Measurements from ENCODE around the gene TBC1D9B.
"Not testable (repeated sequence)": the region's sequence is repeated elsewhere in the genome, so short reads cannot be mapped to it uniquely, and the experiment has no call there.

Gene TBC1D9B

GRCh38 chr5:179836225-179837019, 71.3 kb downstream of the TBC1D9B start:
- no peak for FAIRE-seq

- FAIRE-seq, result not testable (repeated sequence)
Measured at GRCh38 chr5:179834871-179835270, 72.8 kb downstream of the TBC1D9B start.

- FAIRE-seq, result no peak
Measured at GRCh38 chr5:179834120-179834519, 73.6 kb downstream of the TBC1D9B start.

- no peak for FAIRE-seq
Measured at GRCh38 chr5:179833709-179834070, 74.0 kb downstream of the TBC1D9B start.

- FAIRE-seq, result no peak
Measured at GRCh38 chr5:179833056-179833708, 74.5 kb downstream of the TBC1D9B start.

GRCh38 chr5:179832039-179832745, 75.5 kb downstream of the TBC1D9B start:
- no peak for FAIRE-seq

- FAIRE-seq, result no peak
Measured at GRCh38 chr5:179830818-179831468, 76.8 kb downstream of the TBC1D9B start.

- FAIRE-seq, result no peak
Measured at GRCh38 chr5:179829732-179830435, 77.8 kb downstream of the TBC1D9B start.

- FAIRE-seq, result no peak
Measured at GRCh38 chr5:179828756-179829421, 78.8 kb downstream of the TBC1D9B start.

GRCh38 chr5:179827680-179828079, 80.0 kb downstream of the TBC1D9B start:
- FAIRE-seq, result no peak

- FAIRE-seq, result no peak
Measured at GRCh38 chr5:179825655-179826182, 82.0 kb downstream of the TBC1D9B start.

GRCh38 chr5:179824745-179825112, 83.0 kb downstream of the TBC1D9B start:
- no peak for FAIRE-seq

GRCh38 chr5:179823937-179824744, 83.6 kb downstream of the TBC1D9B start:
- FAIRE-seq, result no peak

GRCh38 chr5:179822444-179822990, 85.2 kb downstream of the TBC1D9B start:
- no peak for FAIRE-seq

GRCh38 chr5:179822059-179822432, 85.7 kb downstream of the TBC1D9B start:
- FAIRE-seq, result no peak

GRCh38 chr5:179821298-179822058, 86.2 kb downstream of the TBC1D9B start:
- FAIRE-seq, result no peak

- FAIRE-seq, result no peak
Measured at GRCh38 chr5:179820483-179821297, 87.0 kb downstream of the TBC1D9B start, which contains the start of gene SQSTM1. Gene SQSTM1 (plus strand): TSS chr5:179820905. CDS start chr5:179820937, 32 bp downstream.

GRCh38 chr5:179820127-179820482, 87.6 kb downstream of the TBC1D9B start:
- no peak for FAIRE-seq

Measured in TTC549 (cell line).